ENCODE data around the gene DCC. TPM values are rescaled to one million over a fixed set of nuclear protein-coding genes. Genes with fewer than 3 reads are reported as not detected.

The DCC gene
- polyA plus RNA-seq, 1 of the 3 experiments (the other 2 are of a cell fraction) = 0.20 TPM

- Histone ChIP-seq H3K9me2 (no peaks in the 10 kb centered on the region), H3K27me3 (ENCODE audit: insufficient read depth) (no peaks in the 10 kb centered on the region), H3K4me1 (ENCODE audit: control insufficient read depth in 1 of 2, insufficient read depth in 2 of 2, low read depth in 1 of 2, low read length in 1 of 2) (no peaks in the 10 kb centered on the region), H3K4me2 (no peak overlapping the region), H4K20me1 (ENCODE audit: insufficient read depth) (no peaks in the 10 kb centered on the region), H3K27ac (ENCODE audit: low read depth in 2 of 2, low read length in 1 of 2) (no peak overlapping the region), H3K9ac (no peak overlapping the region), H3F3A (replicated peaks; ENCODE audit: insufficient read depth) (no peaks in the 10 kb centered on the region), H3K9me3 (peaks cover 3% of the 10 kb centered on the region; the same call in 1 of the 2 replicates), H3K79me2 (ENCODE audit: insufficient read depth) (no peaks in the 10 kb centered on the region), H2AFZ (ENCODE audit: low read depth) (no peak overlapping the region), H3K36me3 (replicated peaks in 1 of 2; ENCODE audit: control insufficient read depth in 1 of 2, insufficient read depth in 2 of 2, low read length in 1 of 2) (no peaks in the 10 kb centered on the region), H3K4me3 (ENCODE audit: low read depth in 2 of 2, low read length in 1 of 2) (no peak overlapping the region)
- DNase-seq = no peak
- 59% methylated on average over 6 of the region's 6 CpGs for WGBS (ENCODE audit: low lambda C conversion rate)
- POLR2A ChIA-PET = no interaction called here
- CTCF ChIA-PET = no interaction called here
- TF ChIP-seq IRF3 (IDR thresholded peaks at IDR 0.05; ENCODE audit: low read depth, low read length) (no peak), EP300 (IDR thresholded peaks at IDR 0.05; ENCODE audit: borderline replicate concordance in 1 of 2, low read depth in 1 of 2, low read length in 1 of 2) (no peak), FOXJ3 (CRISPR knock-in tag; IDR thresholded peaks at IDR 0.05) (no peak), MAX (IDR thresholded peaks at IDR 0.05; ENCODE audit: low read depth) (no peak), CHD2 (IDR thresholded peaks at IDR 0.05; ENCODE audit: low read length, partially characterized antibody) (no peak), REST (IDR thresholded peaks at IDR 0.05; ENCODE audit: low read depth, low read length) (no peak), MEF2A (IDR thresholded peaks at IDR 0.05; ENCODE audit: borderline replicate concordance, low read depth) (no peak), RXRA (IDR thresholded peaks at IDR 0.05; ENCODE audit: borderline replicate concordance, low read depth) (no peak), TEAD4 (IDR thresholded peaks at IDR 0.05; ENCODE audit: borderline replicate concordance, insufficient read depth) (no peak), GATA2 (CRISPR knock-in tag; IDR thresholded peaks at IDR 0.05) (no peak), USF1 (IDR thresholded peaks at IDR 0.05; ENCODE audit: borderline replicate concordance, low read depth) (no peak), ZBTB33 (IDR thresholded peaks at IDR 0.05; ENCODE audit: borderline replicate concordance, low read depth) (no peak), GABPA (IDR thresholded peaks at IDR 0.05; ENCODE audit: low read depth) (no peak), JUND (IDR thresholded peaks at IDR 0.05) (no peak), POLR2AphosphoS5 (IDR thresholded peaks at IDR 0.05; ENCODE audit: low read depth, low read length) (no peak), MXI1 (IDR thresholded peaks at IDR 0.05; ENCODE audit: low read depth, low read length) (no peak), RAD21 (IDR thresholded peaks at IDR 0.05; ENCODE audit: low read length) (no peak)
Observed at GRCh38 chr18:52937840-52938239, 597.8 kb downstream of the DCC start.
